GM23248 (cell line): Measurements from ENCODE around the gene FLOT1. TPM values are rescaled to one million over a fixed set of nuclear protein-coding genes. Genes with fewer than 3 reads are reported as not detected.
A peak's percentile ranks its signal among the peaks of the same experiment; 100 is the strongest.

Source experiments
- DNase-seq: peaks from one replicate; pipeline ENCODE4 v3.0.0-alpha.2; 2015
- H2AFZ ChIP-seq: fragments of 200-600 bp; sonication (generic); 2 replicates; pipeline ENCODE4 v1.6.1; 2016; ENCODE audit warnings: antibody characterized with exemption
- H3F3A ChIP-seq: fragments of 200-600 bp; sonication (generic); 2 replicates; pipeline ENCODE4 v1.6.1; 2016; ENCODE audit warnings: mild to moderate bottlenecking, antibody characterized with exemption, mixed run types; ENCODE audit not compliant: insufficient read depth
- H3K27ac ChIP-seq: fragments of 200-600 bp; sonication (generic); 2 replicates; pipeline ENCODE4 v1.5.1; 2016; ENCODE audit warnings: mild to moderate bottlenecking
- H3K27me3 ChIP-seq: fragments of 200-600 bp; sonication (generic); replicated peaks from 2 replicates; pipeline ENCODE4 v1.6.1; 2016; ENCODE audit warnings: mild to moderate bottlenecking; ENCODE audit not compliant: insufficient read depth
- H3K36me3 ChIP-seq: fragments of 200-600 bp; sonication (generic); 2 replicates; pipeline ENCODE4 v1.6.1; 2016; ENCODE audit warnings: low read depth, mild to moderate bottlenecking
- H3K4me1 ChIP-seq: fragments of 200-600 bp; sonication (generic); 2 replicates; pipeline ENCODE4 v1.6.1; 2016; ENCODE audit warnings: mild to moderate bottlenecking; ENCODE audit not compliant: insufficient read depth
- H3K4me2 ChIP-seq: fragments of 200-600 bp; sonication (generic); one replicate; pipeline ENCODE4 v1.6.1; 2016; ENCODE audit warnings: mild to moderate bottlenecking; ENCODE audit not compliant: unreplicated experiment
- H3K4me3 ChIP-seq: fragments of 200-600 bp; sonication (generic); 2 replicates; pipeline ENCODE4 v1.5.1; 2016; ENCODE audit warnings: mild to moderate bottlenecking
- H3K79me2 ChIP-seq: fragments of 200-600 bp; sonication (generic); 2 replicates; pipeline ENCODE4 v1.6.1; 2016; ENCODE audit warnings: mild to moderate bottlenecking; ENCODE audit not compliant: insufficient read depth
- H3K9ac ChIP-seq: fragments of 200-600 bp; sonication (generic); 2 replicates; pipeline ENCODE4 v1.6.1; 2016; ENCODE audit warnings: mild to moderate bottlenecking
- H3K9me2 ChIP-seq: fragments of 200-600 bp; sonication (generic); 2 replicates; pipeline ENCODE4 v1.6.1; 2016; ENCODE audit warnings: mixed run types, mild to moderate bottlenecking, moderate library complexity; ENCODE audit not compliant: insufficient read depth
- H3K9me3 ChIP-seq: fragments of 200-600 bp; sonication (generic); one replicate; pipeline ENCODE4 v1.6.1; 2017; ENCODE audit warnings: low read depth
- H4K20me1 ChIP-seq: fragments of 200-600 bp; sonication (generic); 2 replicates; pipeline ENCODE4 v1.6.0; 2016; ENCODE audit not compliant: insufficient read depth
- EZH2 ChIP-seq: fragments of 200-600 bp; sonication (generic); IDR thresholded peaks from 2 replicates; pipeline ENCODE4 v1.6.1; 2018; ENCODE audit warnings: antibody characterized with exemption, mild to moderate bottlenecking; ENCODE audit not compliant: insufficient read depth, poor library complexity, severe bottlenecking
- EZH2phosphoT487 ChIP-seq: fragments of 200-600 bp; sonication (generic); IDR thresholded peaks from 2 replicates; pipeline ENCODE4 v1.6.1; 2018; ENCODE audit warnings: antibody characterized with exemption, moderate library complexity, mild to moderate bottlenecking, low read depth; ENCODE audit not compliant: insufficient read depth
- WGBS, 2 experiments: methylation state at CpG; one replicate each; pipeline ENCODE4 v1.1.6; 2015 to 2017; ENCODE audit warnings: low lambda C conversion rate in 2 of 2, low coverage in 1 of 2; ENCODE audit errors: missing lambda C conversion rate in 2 of 2; 5-methylcytosine and 5-hydroxymethylcytosine counted together
- in situ Hi-C: fragments of 300-500 bp; cut with MboI; formaldehyde crosslinking; loops from 2 replicates; pipeline ENCODE4 v1.15.0; 2020
- polyA plus RNA-seq: library from polyadenylated mRNA; unstranded; fragments of >200 nt; fragmentation: Nextera tagmentation; extraction: Ambion mirVana; gene quantifications from 2 replicates; pipeline ENCODE4 v1.2.1, GENCODE V29; 2016
- total RNA-seq: library from RNA; depleted of rRNA; stranded (reverse); fragments of >200 nt; shearing (Covaris generic); gene quantifications from 2 replicates; pipeline ENCODE4 v1.2.3, GENCODE V29; 2014

Gene FLOT1
- total and polyA plus RNA-seq, 2 experiments from 2014 or later = 165 to 171 TPM

GRCh38 chr6:30782425-30783014 is 40.0 kb upstream of the FLOT1 start:
- peak; percentile 88 for DNase-seq
- TF ChIP-seq EZH2 = no peak
- TF ChIP-seq EZH2phosphoT487 = no peak
- no peak overlapping the region for H2AFZ ChIP-seq
- H3K9me3 ChIP-seq = no peaks in the 10 kb centered on the region
- H3F3A ChIP-seq = peaks cover 40% of the 10 kb centered on the region
- H3K4me1 ChIP-seq = peaks cover 43% of the 10 kb centered on the region
- H3K9me2 ChIP-seq = no peaks in the 10 kb centered on the region
- H3K4me3 ChIP-seq = peak overlapping the region; percentile 50
- peak overlapping the region; percentile 89 for H3K4me2 ChIP-seq
- no peaks in the 10 kb centered on the region for H4K20me1 ChIP-seq
- peak overlapping the region; percentile 85 for H3K9ac ChIP-seq
- no peaks in the 10 kb centered on the region for H3K79me2 ChIP-seq
- no peaks in the 10 kb centered on the region for H3K36me3 ChIP-seq
- in situ Hi-C loops = no loop called here
- H3K27ac ChIP-seq = peak overlapping the region; percentile 99
- no peaks in the 10 kb centered on the region for H3K27me3 ChIP-seq

DNA sequence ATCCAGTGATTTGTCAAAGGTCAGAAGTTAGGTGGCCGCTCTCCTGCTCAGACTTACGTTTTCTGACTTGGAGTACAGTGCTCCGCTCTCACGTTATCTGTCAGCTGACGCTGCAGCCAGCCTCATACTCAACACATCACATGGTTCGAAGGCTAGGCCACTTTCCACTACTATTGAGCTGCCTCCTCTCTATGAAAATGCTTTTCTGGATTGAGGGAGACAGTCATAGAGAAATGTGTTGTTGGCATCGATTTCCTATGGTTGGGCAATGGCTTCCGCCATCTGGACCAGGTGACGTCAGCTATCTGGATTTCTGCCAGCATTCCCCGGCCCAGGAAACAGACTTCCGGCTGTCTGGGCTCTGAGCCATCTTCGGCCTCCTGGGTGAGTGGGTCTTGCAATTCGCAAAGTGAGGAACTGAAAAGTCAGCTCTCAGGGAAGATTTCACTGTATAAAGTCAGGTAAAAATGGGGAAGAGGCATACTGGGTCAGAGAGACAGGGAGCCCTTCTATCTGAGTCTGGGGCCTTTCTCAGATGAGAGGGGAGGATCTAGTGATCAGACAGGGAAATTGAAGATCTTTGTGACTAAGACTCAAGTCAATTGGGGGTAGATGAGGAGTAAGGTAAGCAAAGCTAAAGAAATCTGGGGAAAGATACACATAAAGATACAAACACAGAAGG is 39.4 kb upstream of the FLOT1 start:
- H3K4me2 ChIP-seq = peak overlapping the region; percentile 89
- 0 out of 2 replicates have a peak overlapping the region, but pooled peaks have one; percentile 1 for H2AFZ ChIP-seq
- no peaks in the 10 kb centered on the region for H3K36me3 ChIP-seq
- H3K4me3 ChIP-seq = peak overlapping the region; percentile 54
- in situ Hi-C loops = no loop called here
- TF ChIP-seq EZH2phosphoT487 (no peak), EZH2 (no peak)
- H3K9me2 ChIP-seq = no peaks in the 10 kb centered on the region
- H3K79me2 ChIP-seq = no peaks in the 10 kb centered on the region
- H3K9me3 ChIP-seq = no peaks in the 10 kb centered on the region
- H3F3A ChIP-seq = peaks cover 40% of the 10 kb centered on the region
- no peaks in the 10 kb centered on the region for H3K27me3 ChIP-seq
- DNase-seq = no peak
- H3K9ac ChIP-seq = peak overlapping the region; percentile 85
- H3K27ac ChIP-seq = peak overlapping the region; percentile 99
- WGBS, 2 experiments = 0 to 1% methylated on average over 13 of the region's 13 CpGs
- peaks cover 43% of the 10 kb centered on the region for H3K4me1 ChIP-seq
- no peaks in the 10 kb centered on the region for H4K20me1 ChIP-seq

- Histone ChIP-seq H3K4me3 (peak overlapping the region; percentile 54), H3K27ac (peak overlapping the region; percentile 99), H3K4me2 (peak overlapping the region; percentile 89), H3K27me3 (no peaks in the 10 kb centered on the region), H3K9me3 (no peaks in the 10 kb centered on the region), H2AFZ (0 out of 2 replicates have a peak overlapping the region, but pooled peaks have one; percentile 1), H3K36me3 (no peaks in the 10 kb centered on the region), H3K9ac (peak overlapping the region; percentile 85), H3K4me1 (peaks cover 43% of the 10 kb centered on the region), H3F3A (peaks cover 40% of the 10 kb centered on the region), H3K9me2 (no peaks in the 10 kb centered on the region), H3K79me2 (no peaks in the 10 kb centered on the region), H4K20me1 (no peaks in the 10 kb centered on the region)
- TF ChIP-seq EZH2 (no peak), EZH2phosphoT487 (no peak)
- WGBS, 2 experiments = 5 to 9% methylated on average over 4 of the region's 4 CpGs
- peak; percentile 97 for DNase-seq
- in situ Hi-C loops = no loop called here
Observed at GRCh38 chr6:30781395-30781742, 38.9 kb upstream of the FLOT1 start.

DNA sequence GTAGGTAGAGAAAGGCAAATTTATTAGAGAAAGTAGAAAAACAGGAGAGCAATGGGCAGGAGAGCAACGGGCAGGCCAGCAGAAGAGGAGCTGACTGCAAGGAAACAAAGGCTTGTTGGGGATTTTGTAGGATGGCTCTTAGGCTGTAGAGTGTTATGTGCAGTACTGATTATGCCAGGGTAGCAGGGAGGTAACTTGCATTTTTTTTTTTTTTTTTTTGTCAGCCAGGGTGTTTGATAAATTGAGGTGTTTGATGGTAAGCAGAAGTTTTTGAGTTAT is 38.1 kb upstream of the FLOT1 start:
- H3F3A ChIP-seq = peaks cover 40% of the 10 kb centered on the region
- H3K9ac ChIP-seq = peak overlapping the region; percentile 85
- H3K27ac ChIP-seq = peak overlapping the region; percentile 99
- no peak overlapping the region for H2AFZ ChIP-seq
- in situ Hi-C loops = no loop called here
- H3K27me3 ChIP-seq = no peaks in the 10 kb centered on the region
- H3K36me3 ChIP-seq = no peaks in the 10 kb centered on the region
- H3K79me2 ChIP-seq = no peaks in the 10 kb centered on the region
- peaks cover 43% of the 10 kb centered on the region for H3K4me1 ChIP-seq
- H3K9me2 ChIP-seq = no peaks in the 10 kb centered on the region
- H3K4me3 ChIP-seq = no peak overlapping the region
- no peak for DNase-seq
- H3K4me2 ChIP-seq = peak overlapping the region; percentile 89
- TF ChIP-seq EZH2 = no peak
- TF ChIP-seq EZH2phosphoT487 = no peak
- 68 to 76% methylated on average over 1 of the region's 1 CpG for WGBS, 2 experiments
- no peaks in the 10 kb centered on the region for H4K20me1 ChIP-seq
- H3K9me3 ChIP-seq = no peaks in the 10 kb centered on the region
